ENCODE measurements around the gene ALDH1A2.
"Not testable (repeated sequence)": the region's sequence is repeated elsewhere in the genome, so short reads cannot be mapped to it uniquely, and the experiment has no call there.

The ALDH1A2 gene

GRCh38 chr15:58066042-58066867, 744 bp upstream of the ALDH1A2 start:
- peak; percentile 41 for DNase-seq (ENCODE audit: low read depth)

GRCh38 chr15:58064980-58065444, 499 bp downstream of the ALDH1A2 start:
- DNase-seq (ENCODE audit: low read depth) = no peak

GRCh38 chr15:58064082-58064979, 1.2 kb downstream of the ALDH1A2 start:
- DNase-seq (ENCODE audit: low read depth) = no peak

GRCh38 chr15:58063614-58064013, 1.9 kb downstream of the ALDH1A2 start:
- DNase-seq (ENCODE audit: low read depth) = no peak

- no peak for DNase-seq (ENCODE audit: low read depth)
Measured at GRCh38 chr15:58062983-58063382, 2.5 kb downstream of the ALDH1A2 start.

- DNase-seq (ENCODE audit: low read depth) = no peak
Measured at GRCh38 chr15:58062175-58062574, 3.3 kb downstream of the ALDH1A2 start.

GRCh38 chr15:58060575-58060974, 4.9 kb downstream of the ALDH1A2 start:
- DNase-seq (ENCODE audit: low read depth) = no peak

GRCh38 chr15:58058729-58059128, 6.8 kb downstream of the ALDH1A2 start:
- DNase-seq (ENCODE audit: low read depth) = no peak

- DNase-seq (ENCODE audit: low read depth) = no peak
Measured at GRCh38 chr15:58058073-58058472, 7.4 kb downstream of the ALDH1A2 start.

GRCh38 chr15:58057559-58057958, 8.0 kb downstream of the ALDH1A2 start:
- DNase-seq (ENCODE audit: low read depth) = no peak

GRCh38 chr15:58056015-58056414, 9.5 kb downstream of the ALDH1A2 start:
- no peak for DNase-seq (ENCODE audit: low read depth)

GRCh38 chr15:58053315-58054153, 12.0 kb downstream of the ALDH1A2 start:
- no peak for DNase-seq (ENCODE audit: low read depth)

GRCh38 chr15:58052334-58052733, 13.2 kb downstream of the ALDH1A2 start:
- DNase-seq (ENCODE audit: low read depth) = no peak

GRCh38 chr15:58049520-58050227, 15.8 kb downstream of the ALDH1A2 start:
- DNase-seq (ENCODE audit: low read depth) = no peak

- no peak for DNase-seq (ENCODE audit: low read depth)
Measured at GRCh38 chr15:58048261-58048660, 17.2 kb downstream of the ALDH1A2 start.

GRCh38 chr15:58047149-58047548, 18.4 kb downstream of the ALDH1A2 start:
- no peak for DNase-seq (ENCODE audit: low read depth)

GRCh38 chr15:58046467-58046866, 19.0 kb downstream of the ALDH1A2 start:
- no peak for DNase-seq (ENCODE audit: low read depth)

GRCh38 chr15:58045376-58045775, 20.1 kb downstream of the ALDH1A2 start:
- DNase-seq (ENCODE audit: low read depth) = not testable (repeated sequence)

- DNase-seq (ENCODE audit: low read depth) = no peak
Measured at GRCh38 chr15:58044551-58044950, 21.0 kb downstream of the ALDH1A2 start.

GRCh38 chr15:58043192-58043903, 22.2 kb downstream of the ALDH1A2 start:
- peak; percentile 22 for DNase-seq (ENCODE audit: low read depth)

- DNase-seq (ENCODE audit: low read depth) = no peak
Measured at GRCh38 chr15:58042006-58042405, 23.5 kb downstream of the ALDH1A2 start.

Measured in stimulated activated CD8-positive, alpha-beta memory T cell treated with anti-CD3 and anti-CD28 coated beads, Interleukin-4, amount 100 ng/mL, for 24 hours (primary cell).